ENCODE data around the gene BORCS5. TPM values are rescaled to one million over a fixed set of nuclear protein-coding genes. Genes with fewer than 3 reads are reported as not detected.

Gene BORCS5
- total RNA-seq, 1 donor from 2014 or later: 14.4 TPM

- H3K27ac Mint-ChIP-seq: peak overlapping the region; percentile 11
Observed at GRCh38 chr12:12441843-12442461, 85.1 kb downstream of the BORCS5 start.

GRCh38 chr12:12442548-12443071 is 85.7 kb downstream of the BORCS5 start:
- no peaks in the 10 kb centered on the region for H3K27me3 Mint-ChIP-seq
- no peak for DNase-seq (ENCODE audit: extremely low spot score, unreplicated experiment)
- H3K36me3 Mint-ChIP-seq: peaks cover 4% of the 10 kb centered on the region
- no peak overlapping the region for H3K4me3 Mint-ChIP-seq
- peak overlapping the region; percentile 11 for H3K27ac Mint-ChIP-seq
- H3K9me3 Mint-ChIP-seq: no peaks in the 10 kb centered on the region
- H3K4me1 Mint-ChIP-seq (ENCODE audit: unreplicated experiment): no peaks in the 10 kb centered on the region
- TF ChIP-seq CTCF (conservative IDR thresholded peaks at IDR 0.05): no peak

More at GRCh38 chr12:12441843-12442461, 85.1 kb downstream of the BORCS5 start:
- Mint-ChIP-seq H3K4me3 (no peak overlapping the region), H3K9me3 (no peaks in the 10 kb centered on the region), H3K4me1 (ENCODE audit: unreplicated experiment) (no peaks in the 10 kb centered on the region), H3K27me3 (no peaks in the 10 kb centered on the region), H3K36me3 (peaks cover 9% of the 10 kb centered on the region)
- DNase-seq (ENCODE audit: extremely low spot score, unreplicated experiment): no peak
- TF ChIP-seq CTCF (conservative IDR thresholded peaks at IDR 0.05): no peak

GRCh38 chr12:12443431-12443878 is 86.6 kb downstream of the BORCS5 start:
- DNase-seq (ENCODE audit: extremely low spot score, unreplicated experiment): no peak
- H3K36me3 Mint-ChIP-seq: peaks cover 4% of the 10 kb centered on the region
- H3K27me3 Mint-ChIP-seq: no peaks in the 10 kb centered on the region
- no peak for TF ChIP-seq CTCF (conservative IDR thresholded peaks at IDR 0.05)
- no peaks in the 10 kb centered on the region for H3K9me3 Mint-ChIP-seq
- no peaks in the 10 kb centered on the region for H3K4me1 Mint-ChIP-seq (ENCODE audit: unreplicated experiment)
- H3K27ac Mint-ChIP-seq: no peak overlapping the region
- H3K4me3 Mint-ChIP-seq: no peak overlapping the region

- no peak for TF ChIP-seq CTCF (conservative IDR thresholded peaks at IDR 0.05)
- no peak for DNase-seq (ENCODE audit: extremely low spot score, unreplicated experiment)
- no peaks in the 10 kb centered on the region for H3K27me3 Mint-ChIP-seq
- peaks cover 4% of the 10 kb centered on the region for H3K36me3 Mint-ChIP-seq
- no peak overlapping the region for H3K4me3 Mint-ChIP-seq
- H3K9me3 Mint-ChIP-seq: peaks cover 8% of the 10 kb centered on the region
- peak overlapping the region; percentile 75 for H3K27ac Mint-ChIP-seq
- H3K4me1 Mint-ChIP-seq (ENCODE audit: unreplicated experiment): peaks cover 5% of the 10 kb centered on the region
Observed at GRCh38 chr12:12445165-12445881, 88.4 kb downstream of the BORCS5 start.

GRCh38 chr12:12445882-12446181 is 89.0 kb downstream of the BORCS5 start:
- peak overlapping the region; percentile 75 for H3K27ac Mint-ChIP-seq
- H3K27me3 Mint-ChIP-seq: no peaks in the 10 kb centered on the region
- H3K9me3 Mint-ChIP-seq: peaks cover 8% of the 10 kb centered on the region
- peaks cover 1% of the 10 kb centered on the region for H3K36me3 Mint-ChIP-seq
- peaks cover 5% of the 10 kb centered on the region for H3K4me1 Mint-ChIP-seq (ENCODE audit: unreplicated experiment)
- no peak for DNase-seq (ENCODE audit: extremely low spot score, unreplicated experiment)
- no peak for TF ChIP-seq CTCF (conservative IDR thresholded peaks at IDR 0.05)
- no peak overlapping the region for H3K4me3 Mint-ChIP-seq
